ENCODE results near the gene WDHD1.

Gene WDHD1

DNA sequence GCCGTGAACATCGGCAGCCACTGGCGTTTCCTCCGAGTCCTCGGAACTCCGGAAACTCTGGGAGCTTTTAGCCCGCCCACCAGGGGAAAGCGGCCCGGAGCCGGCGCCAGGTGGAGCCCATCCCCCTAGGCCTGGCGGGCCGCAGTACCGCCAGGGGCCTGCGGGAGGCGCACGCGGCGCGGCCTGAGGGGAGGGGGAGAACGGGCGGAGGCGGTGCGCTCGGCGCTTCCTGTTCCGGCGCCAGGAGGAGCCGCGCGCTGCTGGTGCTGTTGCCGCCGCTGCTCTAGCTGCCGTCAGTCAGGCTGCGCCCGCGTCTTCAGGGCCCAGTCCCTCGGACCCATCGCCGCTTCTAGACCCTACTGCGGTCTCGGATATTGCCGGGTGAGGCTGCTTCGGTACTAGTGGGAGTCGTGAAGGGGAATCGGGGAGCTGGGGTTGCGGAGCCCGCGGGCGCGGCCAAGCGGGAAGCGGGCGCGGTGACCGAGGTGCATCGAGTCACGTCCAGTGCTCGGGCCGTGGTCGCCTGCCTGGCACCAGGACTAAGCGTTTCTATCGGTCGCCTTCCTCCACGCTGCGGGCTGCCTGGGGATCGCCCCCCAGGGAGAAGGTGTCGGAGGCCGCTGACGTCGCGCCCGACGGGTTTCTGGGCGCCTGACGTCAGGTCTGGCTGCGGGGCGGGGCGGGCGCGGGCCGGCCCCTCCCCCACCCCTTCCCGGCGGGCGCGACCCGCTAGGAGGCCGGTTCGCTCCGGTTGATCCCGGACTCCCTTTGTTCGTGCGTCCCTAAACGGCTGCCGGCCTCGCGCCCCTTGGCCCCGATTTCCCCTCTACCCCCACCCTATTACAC lies 24.7 kb upstream of the WDHD1 start, which contains the start of gene MAPK1IP1L:
MAPK1IP1L (plus strand) TSS at position 225 of the 846 bp plus-strand sequence. CDS start 10,037 bp downstream, outside the sequence.
- Histone ChIP-seq H3K23ac (ENCODE audit: low read length) (no peak within 1 kb of the TSS), H3K79me1 (ENCODE audit: low read length) (peaks cover 11% of the 10 kb centered on the region), H2BK5ac (ENCODE audit: low read depth, low read length, poor library complexity) (peak within 1 kb of the TSS; percentile 83), H3K4ac (ENCODE audit: low read depth, low read length) (peak within 1 kb of the TSS; percentile 81), H2BK120ac (ENCODE audit: insufficient read depth, low read length, poor library complexity) (peak within 1 kb of the TSS; percentile 73), H4K12ac (ENCODE audit: low read depth, low read length) (peak within 1 kb of the TSS; percentile 76), H2BK12ac (ENCODE audit: low read length) (no peak within 1 kb of the TSS), H3K9me3 (ENCODE audit: insufficient read depth, low read depth, low read length) (no peaks in the 10 kb centered on the region), H2AFZ (ENCODE audit: insufficient read depth, low read length, poor library complexity) (peak within 1 kb of the TSS; percentile 74), H3K4me2 (ENCODE audit: low read length) (peak within 1 kb of the TSS; percentile 87), H4K8ac (ENCODE audit: low read depth, low read length) (peak within 1 kb of the TSS; percentile 91), H3K4me1 (ENCODE audit: control insufficient read depth in 1 of 2, insufficient read depth in 2 of 2, low read length in 2 of 2) (peaks cover 3 to 4% of the 10 kb centered on the region in 2 experiments), H3K36me3 (ENCODE audit: control insufficient read depth in 1 of 2, insufficient read depth in 2 of 2, low read length in 2 of 2) (peaks cover 0 to 3% of the 10 kb centered on the region in 2 experiments), H3K14ac (ENCODE audit: low read length) (peak within 1 kb of the TSS; percentile 89), H3K79me2 (ENCODE audit: control insufficient read depth, insufficient read depth, low read length, poor library complexity) (peaks cover 11% of the 10 kb centered on the region), H3K27me3 (ENCODE audit: insufficient read depth, low read length) (no peaks in the 10 kb centered on the region), H4K91ac (ENCODE audit: low read depth, low read length) (peak within 1 kb of the TSS; percentile 93), H2AK5ac (ENCODE audit: low read length) (peak within 1 kb of the TSS; percentile 38), H3K9ac (ENCODE audit: low read length) (peak within 1 kb of the TSS; percentile 96), H3K4me3 (ENCODE audit: low read depth, low read length) (peak within 1 kb of the TSS; percentile 85), H3K18ac (ENCODE audit: low read length) (peak within 1 kb of the TSS; percentile 91), H3K27ac (ENCODE audit: low read depth, low read length) (peak within 1 kb of the TSS; percentile 86)
- no CpG with 5 or more reads among the region's 98 CpGs for WGBS (ENCODE audit: extremely low coverage, insufficient coverage, insufficient read length)
- peak; percentile 92 to 97 for DNase-seq

DNA sequence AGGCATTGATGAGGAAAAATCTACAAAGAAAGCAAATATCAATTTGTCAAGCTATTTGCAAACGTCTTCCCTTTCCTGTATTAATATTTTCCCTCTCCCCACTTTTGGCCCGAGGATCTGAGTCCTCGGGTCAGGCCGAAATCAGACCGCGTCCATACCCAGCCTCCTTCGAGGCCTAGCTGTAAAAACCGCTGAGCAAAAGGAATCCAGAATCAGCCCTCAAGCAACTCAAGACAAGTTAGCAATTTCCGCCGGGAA lies 24.2 kb upstream of the WDHD1 start:
- no peaks in the 10 kb centered on the region for H3K27me3 ChIP-seq (ENCODE audit: insufficient read depth, low read length)
- H3K79me2 ChIP-seq (ENCODE audit: control insufficient read depth, insufficient read depth, low read length, poor library complexity): peaks cover 11% of the 10 kb centered on the region
- H2BK5ac ChIP-seq (ENCODE audit: low read depth, low read length, poor library complexity): no peak overlapping the region
- peak overlapping the region; percentile 34 for H3K4me3 ChIP-seq (ENCODE audit: low read depth, low read length)
- no peaks in the 10 kb centered on the region for H3K9me3 ChIP-seq (ENCODE audit: insufficient read depth, low read depth, low read length)
- peaks cover 11% of the 10 kb centered on the region for H3K79me1 ChIP-seq (ENCODE audit: low read length)
- H3K23ac ChIP-seq (ENCODE audit: low read length): no peak overlapping the region
- DNase-seq: no peak
- no peak overlapping the region for H2BK12ac ChIP-seq (ENCODE audit: low read length)
- no peak overlapping the region for H4K91ac ChIP-seq (ENCODE audit: low read depth, low read length)
- no CpG with 5 or more reads among the region's 10 CpGs for WGBS (ENCODE audit: extremely low coverage, insufficient coverage, insufficient read length)
- peak overlapping the region; percentile 68 for H4K8ac ChIP-seq (ENCODE audit: low read depth, low read length)
- peak overlapping the region; percentile 73 for H3K27ac ChIP-seq (ENCODE audit: low read depth, low read length)
- no peak overlapping the region for H3K14ac ChIP-seq (ENCODE audit: low read length)
- H3K4me2 ChIP-seq (ENCODE audit: low read length): peak overlapping the region; percentile 70
- H2AFZ ChIP-seq (ENCODE audit: insufficient read depth, low read length, poor library complexity): no peak overlapping the region
- no peak overlapping the region for H2BK120ac ChIP-seq (ENCODE audit: insufficient read depth, low read length, poor library complexity)
- H3K18ac ChIP-seq (ENCODE audit: low read length): no peak overlapping the region
- H3K36me3 ChIP-seq (ENCODE audit: control insufficient read depth in 1 of 2, insufficient read depth in 2 of 2, low read length in 2 of 2): peaks cover 0 to 3% of the 10 kb centered on the region in 2 experiments
- no peak overlapping the region for H4K12ac ChIP-seq (ENCODE audit: low read depth, low read length)
- H3K4me1 ChIP-seq (ENCODE audit: control insufficient read depth in 1 of 2, insufficient read depth in 2 of 2, low read length in 2 of 2): peaks cover 3 to 4% of the 10 kb centered on the region in 2 experiments
- peak overlapping the region; percentile 32 for H3K9ac ChIP-seq (ENCODE audit: low read length)
- H2AK5ac ChIP-seq (ENCODE audit: low read length): no peak overlapping the region
- no peak overlapping the region for H3K4ac ChIP-seq (ENCODE audit: low read depth, low read length)

DNA sequence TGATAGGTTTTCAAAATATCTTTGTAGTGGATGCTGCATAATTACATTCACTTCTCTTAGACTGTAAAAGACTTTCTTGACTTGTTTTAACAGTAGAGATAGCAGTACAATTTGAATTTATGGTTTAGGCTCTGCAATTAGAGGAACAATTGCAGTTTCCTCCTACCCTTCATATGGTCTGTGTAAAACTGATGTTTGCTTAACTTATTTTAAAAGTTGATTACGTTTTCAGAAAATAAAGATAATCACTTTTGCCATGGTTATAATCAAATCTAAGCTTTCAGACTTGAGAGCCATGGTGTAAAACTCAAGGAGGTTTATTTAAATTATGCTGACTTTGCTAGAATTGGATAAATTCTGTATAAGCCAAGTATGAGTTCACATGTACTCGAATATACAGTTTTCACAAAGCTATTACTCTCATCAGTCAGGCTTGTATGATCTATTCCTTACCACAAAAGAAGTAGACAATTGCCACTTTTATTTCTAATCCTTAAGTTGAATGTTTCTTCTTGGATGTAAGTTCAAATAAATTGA lies 22.1 kb upstream of the WDHD1 start:
- no peak overlapping the region for H2BK5ac ChIP-seq (ENCODE audit: low read depth, low read length, poor library complexity)
- no peak overlapping the region for H3K4me2 ChIP-seq (ENCODE audit: low read length)
- H4K91ac ChIP-seq (ENCODE audit: low read depth, low read length): no peak overlapping the region
- no peak overlapping the region for H3K4ac ChIP-seq (ENCODE audit: low read depth, low read length)
- H3K9me3 ChIP-seq (ENCODE audit: insufficient read depth, low read depth, low read length): no peaks in the 10 kb centered on the region
- no peak overlapping the region for H2BK120ac ChIP-seq (ENCODE audit: insufficient read depth, low read length, poor library complexity)
- H3K9ac ChIP-seq (ENCODE audit: low read length): no peak overlapping the region
- no peak overlapping the region for H3K14ac ChIP-seq (ENCODE audit: low read length)
- H3K4me1 ChIP-seq (ENCODE audit: control insufficient read depth in 1 of 2, insufficient read depth in 2 of 2, low read length in 2 of 2): peaks cover 3 to 4% of the 10 kb centered on the region in 2 experiments
- H2BK12ac ChIP-seq (ENCODE audit: low read length): no peak overlapping the region
- H4K8ac ChIP-seq (ENCODE audit: low read depth, low read length): no peak overlapping the region
- no peak overlapping the region for H2AK5ac ChIP-seq (ENCODE audit: low read length)
- no peak overlapping the region for H3K4me3 ChIP-seq (ENCODE audit: low read depth, low read length)
- peaks cover 0 to under 1% of the 10 kb centered on the region in 2 experiments for H3K36me3 ChIP-seq (ENCODE audit: control insufficient read depth in 1 of 2, insufficient read depth in 2 of 2, low read length in 2 of 2)
- H3K18ac ChIP-seq (ENCODE audit: low read length): no peak overlapping the region
- no peak overlapping the region for H4K12ac ChIP-seq (ENCODE audit: low read depth, low read length)
- H2AFZ ChIP-seq (ENCODE audit: insufficient read depth, low read length, poor library complexity): no peak overlapping the region
- WGBS (ENCODE audit: extremely low coverage, insufficient coverage, insufficient read length): no CpG with 5 or more reads among the region's 2 CpGs
- peaks cover 11% of the 10 kb centered on the region for H3K79me2 ChIP-seq (ENCODE audit: control insufficient read depth, insufficient read depth, low read length, poor library complexity)
- no peaks in the 10 kb centered on the region for H3K27me3 ChIP-seq (ENCODE audit: insufficient read depth, low read length)
- no peak for DNase-seq
- no peak overlapping the region for H3K27ac ChIP-seq (ENCODE audit: low read depth, low read length)
- peaks cover 11% of the 10 kb centered on the region for H3K79me1 ChIP-seq (ENCODE audit: low read length)
- H3K23ac ChIP-seq (ENCODE audit: low read length): no peak overlapping the region

DNA sequence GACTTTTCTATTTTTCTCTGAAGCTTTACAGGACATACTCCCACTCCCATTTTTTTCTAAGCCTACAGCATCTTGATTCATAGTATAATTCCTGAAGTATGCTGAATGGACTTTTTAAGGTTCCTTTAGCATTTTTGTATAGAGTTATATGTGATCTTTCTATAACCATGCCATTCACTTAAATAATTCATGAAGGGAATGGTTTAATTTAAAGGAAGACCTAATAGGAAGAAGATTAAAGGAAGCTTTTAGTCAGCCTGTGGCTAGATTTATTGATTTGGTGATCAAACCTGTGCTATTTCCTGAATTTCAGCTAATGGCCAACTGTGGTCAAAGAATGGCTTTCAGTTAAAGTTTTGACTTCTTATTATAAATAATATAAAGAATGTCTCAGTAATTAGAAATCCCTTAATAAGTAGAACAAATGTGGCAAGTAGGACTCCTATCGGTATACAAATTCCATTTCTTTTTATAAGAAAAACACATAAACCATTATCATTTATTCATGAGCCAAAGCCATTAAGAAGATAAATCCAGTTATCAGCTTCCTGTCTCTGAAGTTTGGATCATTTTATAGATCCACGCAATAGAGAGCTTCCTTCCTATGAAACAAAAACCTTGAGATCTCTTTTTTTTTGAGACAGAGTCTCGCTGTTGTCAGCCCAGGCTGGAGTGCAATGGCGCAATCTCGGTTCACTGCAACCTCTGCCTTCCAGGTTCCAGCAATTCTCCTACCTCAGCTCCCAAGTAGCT lies 20.6 kb upstream of the WDHD1 start:
- no CpG with 5 or more reads among the region's 5 CpGs for WGBS (ENCODE audit: extremely low coverage, insufficient coverage, insufficient read length)
- no peak overlapping the region for H2AFZ ChIP-seq (ENCODE audit: insufficient read depth, low read length, poor library complexity)
- no peaks in the 10 kb centered on the region for H3K9me3 ChIP-seq (ENCODE audit: insufficient read depth, low read depth, low read length)
- H4K91ac ChIP-seq (ENCODE audit: low read depth, low read length): no peak overlapping the region
- H2BK12ac ChIP-seq (ENCODE audit: low read length): no peak overlapping the region
- H3K4me2 ChIP-seq (ENCODE audit: low read length): no peak overlapping the region
- H3K18ac ChIP-seq (ENCODE audit: low read length): no peak overlapping the region
- DNase-seq: no peak
- no peak overlapping the region for H3K23ac ChIP-seq (ENCODE audit: low read length)
- no peak overlapping the region for H2BK5ac ChIP-seq (ENCODE audit: low read depth, low read length, poor library complexity)
- H3K79me1 ChIP-seq (ENCODE audit: low read length): peaks cover 10% of the 10 kb centered on the region
- H3K79me2 ChIP-seq (ENCODE audit: control insufficient read depth, insufficient read depth, low read length, poor library complexity): peaks cover 8% of the 10 kb centered on the region
- H3K14ac ChIP-seq (ENCODE audit: low read length): no peak overlapping the region
- H3K27me3 ChIP-seq (ENCODE audit: insufficient read depth, low read length): no peaks in the 10 kb centered on the region
- H2BK120ac ChIP-seq (ENCODE audit: insufficient read depth, low read length, poor library complexity): no peak overlapping the region
- no peak overlapping the region for H3K4me3 ChIP-seq (ENCODE audit: low read depth, low read length)
- H4K12ac ChIP-seq (ENCODE audit: low read depth, low read length): no peak overlapping the region
- H3K4me1 ChIP-seq (ENCODE audit: control insufficient read depth in 1 of 2, insufficient read depth in 2 of 2, low read length in 2 of 2): peaks cover 3 to 4% of the 10 kb centered on the region in 2 experiments
- no peak overlapping the region for H3K27ac ChIP-seq (ENCODE audit: low read depth, low read length)
- H3K36me3 ChIP-seq (ENCODE audit: control insufficient read depth in 1 of 2, insufficient read depth in 2 of 2, low read length in 2 of 2): peaks cover 0 to 10% of the 10 kb centered on the region in 2 experiments
- H3K4ac ChIP-seq (ENCODE audit: low read depth, low read length): no peak overlapping the region
- H4K8ac ChIP-seq (ENCODE audit: low read depth, low read length): no peak overlapping the region
- H2AK5ac ChIP-seq (ENCODE audit: low read length): no peak overlapping the region
- H3K9ac ChIP-seq (ENCODE audit: low read length): no peak overlapping the region
